Dedifferentiated amniotic fluid mesenchymal stem cell (primary cell): ENCODE measurements around the gene FAM193A.
"Not testable (repeated sequence)": the region's sequence is repeated elsewhere in the genome, so short reads cannot be mapped to it uniquely, and the experiment has no call there.

Experiments
- DNase-seq: peaks from one replicate; pipeline ENCODE4 v3.0.0-alpha.2; 2016; ENCODE audit errors: extremely low spot score

The FAM193A gene

DNA sequence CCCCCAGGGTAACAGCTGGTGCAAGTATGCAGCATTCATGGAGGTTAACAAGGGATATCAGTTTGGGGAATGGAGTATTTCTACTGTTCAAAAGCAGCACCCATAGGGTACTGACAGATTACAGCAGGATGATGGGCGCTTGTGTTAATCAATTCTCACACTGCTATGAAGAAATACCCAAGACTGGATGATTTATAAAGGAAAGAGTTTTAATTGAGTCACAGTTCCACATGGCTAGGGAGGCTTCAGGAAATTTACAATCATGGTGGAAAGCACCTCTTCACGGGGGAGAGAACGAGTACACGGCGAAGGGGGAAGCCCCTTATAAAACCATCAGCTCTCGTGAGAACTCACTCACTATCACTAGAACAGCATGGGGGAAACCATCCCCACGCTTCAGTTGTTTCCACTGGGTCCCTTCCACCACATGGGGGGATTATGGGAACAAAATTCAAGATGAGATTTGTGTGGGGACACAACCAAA is 155.5 kb downstream of the FAM193A start:
- DNase-seq: no peak

DNA sequence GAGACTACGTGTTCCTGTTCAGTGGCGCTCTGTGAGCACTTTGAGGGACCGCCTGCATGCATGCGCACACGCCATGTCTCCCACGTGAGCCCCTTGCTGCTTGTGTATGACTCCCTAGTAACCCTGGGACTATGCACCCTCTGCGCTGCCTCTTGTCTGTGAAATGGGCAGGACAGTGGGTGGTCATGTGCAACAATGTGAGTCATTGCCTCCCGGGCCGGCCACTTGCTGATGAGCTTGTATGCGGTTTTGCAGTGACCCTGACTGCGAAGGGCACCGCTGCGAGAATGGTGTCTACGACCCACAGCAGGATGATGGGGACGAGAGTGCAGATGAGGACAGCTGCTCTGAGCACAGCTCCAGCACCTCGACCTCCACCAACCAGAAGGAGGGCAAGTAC is 158.2 kb downstream of the FAM193A start:
- DNase-seq: no peak

DNA sequence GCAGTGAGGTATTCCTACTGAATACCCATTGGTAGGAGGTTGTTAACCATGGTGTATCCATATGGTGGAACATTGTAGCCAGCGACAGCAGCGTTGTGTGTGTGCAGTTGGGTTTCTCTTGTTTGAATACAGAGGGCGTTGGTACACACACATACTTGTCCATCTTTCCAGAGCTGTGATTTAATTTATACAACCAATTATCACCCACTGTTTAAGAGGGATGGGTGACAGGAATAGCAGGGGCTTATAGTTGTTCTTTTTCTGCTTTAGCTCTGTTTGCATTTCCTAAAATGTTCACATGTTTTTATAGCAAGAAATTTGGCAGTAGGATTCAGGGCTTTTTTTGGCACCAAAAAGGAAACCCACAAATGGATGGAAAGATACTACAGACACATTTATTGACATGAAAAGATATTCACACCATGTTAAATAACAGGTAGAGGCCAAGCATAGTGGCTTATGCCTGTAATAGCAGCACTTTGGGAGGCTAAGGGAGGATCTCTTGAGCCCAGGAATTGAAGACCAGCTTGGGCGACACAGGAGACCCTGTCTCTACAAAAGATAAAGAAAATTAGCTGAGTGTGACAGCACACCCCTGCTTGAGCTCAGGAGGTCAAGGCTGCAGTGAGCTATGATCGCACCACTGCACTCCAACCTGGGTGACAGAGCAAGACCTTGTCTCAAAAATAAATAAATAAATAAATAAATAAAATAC is 159.1 kb downstream of the FAM193A start:
- DNase-seq: no peak

- no peak for DNase-seq
Observed at GRCh38 chr4:2696423-2696822, 160.0 kb downstream of the FAM193A start.

GRCh38 chr4:2697995-2698414 is 161.6 kb downstream of the FAM193A start:
- no peak for DNase-seq

- no peak for DNase-seq
Observed at GRCh38 chr4:2698504-2698903, 162.1 kb downstream of the FAM193A start.

DNA sequence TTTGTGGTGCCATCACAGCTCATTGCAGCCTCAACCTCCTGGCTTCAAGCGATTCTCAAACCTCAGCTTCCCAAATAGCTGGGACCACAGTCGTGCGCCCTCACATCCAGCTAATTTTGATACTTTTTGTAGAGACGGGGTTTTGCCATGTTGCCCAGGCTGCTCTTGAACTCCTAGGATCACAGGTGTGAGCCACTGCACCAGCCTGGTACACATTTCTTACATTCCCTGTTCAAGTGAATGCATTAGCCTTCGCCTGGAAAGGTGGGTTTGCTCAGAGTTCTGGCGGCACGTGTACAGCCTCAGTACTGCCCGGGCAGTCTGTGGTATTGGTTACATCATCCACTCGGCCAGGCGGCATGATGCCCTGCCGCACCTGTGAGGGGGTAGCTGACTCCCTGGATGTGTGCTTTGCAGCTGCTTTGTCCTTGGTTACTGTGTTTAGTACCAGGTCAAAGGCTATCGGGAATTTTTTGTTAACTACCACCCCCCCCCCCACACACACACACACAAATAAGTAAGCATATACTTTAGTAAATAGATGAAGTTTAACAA is 162.6 kb downstream of the FAM193A start:
- no peak for DNase-seq

- no peak for DNase-seq
Observed at GRCh38 chr4:2699534-2699933, 163.1 kb downstream of the FAM193A start.

- DNase-seq: no peak
Observed at GRCh38 chr4:2700031-2700430, 163.6 kb downstream of the FAM193A start.

DNA sequence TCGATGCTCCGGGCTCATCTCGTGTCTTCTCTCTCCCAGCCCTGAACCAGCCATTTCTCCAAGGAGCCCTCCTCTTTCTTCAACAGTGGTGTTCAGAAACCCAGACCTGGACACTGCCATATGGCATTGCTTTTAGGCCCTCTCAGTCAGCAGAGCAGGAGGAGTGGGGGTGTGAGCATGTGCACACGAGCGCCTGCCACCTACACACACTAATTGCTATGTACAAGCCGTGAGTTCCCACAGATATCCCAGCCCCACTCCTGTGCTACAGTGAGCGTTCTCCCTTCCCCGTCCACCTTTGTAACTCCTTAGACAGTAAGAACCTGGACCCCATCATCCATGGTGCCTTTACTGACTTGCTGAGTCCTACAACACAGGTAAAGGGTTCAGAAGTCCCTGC is 165.9 kb downstream of the FAM193A start:
- no peak for DNase-seq

DNA sequence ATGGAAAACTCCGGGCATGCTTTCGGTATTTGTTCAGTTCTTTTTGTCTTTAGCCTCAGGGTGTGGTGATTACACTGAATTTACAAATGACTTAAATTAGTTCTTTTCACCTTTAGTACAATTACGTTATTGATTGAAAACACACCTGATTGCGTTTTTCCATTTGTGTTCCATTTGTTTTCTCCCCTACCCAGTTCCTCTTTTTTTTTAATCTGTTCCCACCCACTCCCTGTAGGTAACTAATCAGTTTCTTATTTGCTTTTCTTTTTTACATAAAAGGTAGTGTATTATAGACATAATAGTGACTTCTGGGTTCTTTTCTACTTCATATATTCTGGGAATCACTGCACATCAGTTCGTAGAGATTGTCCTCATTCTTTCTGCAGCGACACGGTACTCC is 166.3 kb downstream of the FAM193A start:
- no peak for DNase-seq

- no peak for DNase-seq
Observed at GRCh38 chr4:2712261-2712842, 175.9 kb downstream of the FAM193A start.

DNA sequence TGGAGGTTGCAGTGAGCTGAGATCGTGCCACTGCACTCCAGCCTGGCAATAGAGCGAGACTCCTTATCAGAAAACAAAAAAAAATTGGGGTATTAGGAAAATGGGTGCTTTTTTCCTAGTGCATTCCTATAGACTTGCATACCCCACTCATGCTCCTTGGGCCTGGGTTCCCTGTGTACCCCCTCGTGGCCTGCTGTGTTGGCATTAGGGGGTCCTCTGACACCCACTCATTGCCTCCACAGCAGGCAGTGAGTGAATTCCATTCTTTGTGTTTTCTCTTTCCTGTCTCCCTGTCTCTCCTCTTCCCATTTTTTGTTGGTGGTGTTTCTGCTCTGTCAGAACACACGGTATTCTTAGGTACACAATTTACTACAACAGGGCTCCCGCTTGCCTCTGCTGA is 176.9 kb downstream of the FAM193A start:
- DNase-seq: no peak

- DNase-seq: no peak
Observed at GRCh38 chr4:2714061-2714770, 177.8 kb downstream of the FAM193A start.

DNA sequence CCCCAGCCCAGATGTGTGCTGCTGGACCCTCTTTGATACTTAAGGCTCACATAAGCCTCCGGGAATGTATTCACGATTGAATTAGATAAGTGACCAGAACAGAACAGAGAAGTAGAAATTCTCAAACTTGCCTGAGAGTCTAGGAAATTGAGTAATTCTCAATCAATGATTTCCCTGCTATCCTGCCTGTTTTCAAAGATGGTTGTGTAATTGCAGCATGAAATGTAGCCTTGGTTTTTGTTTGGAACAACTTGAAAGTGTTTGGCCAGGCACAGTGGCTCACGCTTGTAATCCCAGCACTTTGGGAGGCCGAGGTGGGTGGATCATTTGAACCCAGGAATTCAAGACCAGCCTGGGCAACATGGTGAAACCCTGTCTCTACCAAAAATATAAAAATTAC is 178.5 kb downstream of the FAM193A start:
- DNase-seq: no peak

DNA sequence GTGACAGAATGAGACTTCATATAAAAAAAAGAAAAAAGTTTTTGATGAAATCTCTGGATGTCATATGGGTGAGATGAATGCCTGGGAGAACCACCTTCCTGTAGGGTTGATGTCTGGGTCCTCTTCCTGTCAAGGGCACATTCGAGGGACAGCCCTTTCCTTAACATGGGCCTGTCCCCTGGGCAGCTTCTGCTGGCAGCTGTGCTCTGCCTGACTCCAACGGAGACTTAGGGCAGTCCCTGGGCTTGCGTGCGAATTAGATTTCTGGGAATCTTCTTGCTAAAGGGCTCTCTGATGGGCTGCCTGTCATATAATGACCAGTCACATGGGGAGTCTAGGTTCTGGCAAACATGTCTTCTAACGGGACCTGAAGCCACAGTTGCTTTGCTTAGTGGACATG is 179.0 kb downstream of the FAM193A start:
- DNase-seq: no peak

GRCh38 chr4:2716236-2716635 is 179.8 kb downstream of the FAM193A start:
- DNase-seq: no peak

- no peak for DNase-seq
Observed at GRCh38 chr4:2721586-2721985, 185.1 kb downstream of the FAM193A start.

- DNase-seq: no peak
Observed at GRCh38 chr4:2722033-2722432, 185.6 kb downstream of the FAM193A start.

DNA sequence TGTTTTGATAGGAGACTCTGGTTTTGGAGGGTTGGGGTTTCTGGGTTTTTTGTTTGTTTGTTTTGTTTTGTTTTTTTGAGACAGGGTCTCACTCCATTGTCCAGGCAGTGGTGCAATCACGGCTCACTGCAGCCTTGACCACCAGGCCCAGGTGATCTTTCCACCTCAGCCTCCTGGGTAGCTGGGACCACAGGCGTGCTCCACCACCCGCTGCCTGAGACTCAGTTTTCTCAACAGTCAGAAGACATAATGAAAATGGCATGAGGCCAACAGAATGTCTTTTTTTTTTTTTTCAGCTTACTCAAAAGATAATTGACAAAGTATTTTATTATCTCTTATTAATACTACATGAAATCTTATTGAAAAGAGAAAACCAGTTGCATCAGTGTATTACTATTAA is 187.3 kb downstream of the FAM193A start:
- DNase-seq: no peak

GRCh38 chr4:2725380-2725779 is 188.9 kb downstream of the FAM193A start:
- no peak for DNase-seq

DNA sequence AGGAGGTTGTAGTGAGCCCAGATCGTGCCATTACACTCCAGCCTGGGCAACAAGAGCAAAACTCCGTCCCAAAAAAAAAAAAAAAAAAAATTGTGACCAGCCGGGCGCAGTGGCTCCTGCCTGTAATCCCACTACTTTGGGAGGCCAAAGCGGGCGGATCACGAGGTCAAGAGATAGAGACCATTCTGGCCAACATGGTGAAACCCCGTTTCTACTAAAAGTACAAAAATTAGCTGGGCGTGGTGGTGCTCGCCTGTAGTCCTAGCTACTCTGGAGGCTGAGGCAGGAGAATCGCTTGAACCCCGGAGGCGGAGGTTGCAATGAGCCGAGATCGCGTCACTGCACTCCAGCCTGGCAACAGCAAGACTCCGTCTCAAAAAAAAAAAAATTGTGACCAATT is 190.4 kb downstream of the FAM193A start:
- DNase-seq: not testable (repeated sequence)

GRCh38 chr4:2728221-2728620 is 191.8 kb downstream of the FAM193A start:
- no peak for DNase-seq
